ENCODE measurements around the gene COPS8.

Gene COPS8

DNA sequence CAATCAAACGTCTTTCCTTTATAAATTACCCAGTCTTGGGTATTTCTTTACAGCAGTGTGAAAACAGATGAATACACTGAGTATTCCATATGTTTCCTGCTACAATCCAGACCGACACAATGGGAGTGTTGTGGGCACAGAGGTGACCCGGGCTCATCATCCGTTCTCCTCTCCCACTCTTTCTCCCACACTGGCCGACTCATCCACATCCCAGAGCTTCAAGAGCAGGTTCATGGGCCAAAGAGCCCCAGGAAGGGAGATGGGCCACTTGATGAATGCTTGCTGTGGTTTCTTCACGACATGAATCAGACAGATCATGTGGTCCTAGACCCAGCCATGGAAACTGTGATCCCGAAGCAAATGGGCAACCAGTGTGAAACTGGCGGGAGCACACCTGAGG, 4.1 kb upstream of the COPS8 start:
- Histone ChIP-seq H3K9me2 (ENCODE audit: low read depth, low read length) (no peaks in the 10 kb centered on the region), H3K36me3 (ENCODE audit: insufficient read depth, low read length) (no peaks in the 10 kb centered on the region; the same call in 1 of the 2 replicates), H2AFZ (ENCODE audit: low read length) (no peak overlapping the region), H3K9me3 (ENCODE audit: low read length) (0 out of 2 replicates have a peak, but pooled peaks cover 6% of the 10 kb centered on the region), H3K27me3 (ENCODE audit: insufficient read depth, low read length) (no peaks in the 10 kb centered on the region), H3K79me2 (ENCODE audit: insufficient read depth, low read length) (peaks cover 7% of the 10 kb centered on the region), H3K9ac (ENCODE audit: low read length) (no peak overlapping the region), H3K4me3 (ENCODE audit: low read depth, low read length, poor library complexity, severe bottlenecking) (no peak overlapping the region), H4K20me1 (ENCODE audit: insufficient read depth, low read length) (no peaks in the 10 kb centered on the region), H3K27ac (ENCODE audit: low read depth, low read length, poor library complexity, severe bottlenecking) (no peak overlapping the region), H3K4me2 (ENCODE audit: low read length) (no peak overlapping the region), H3F3A (ENCODE audit: insufficient read depth, low read length) (no peaks in the 10 kb centered on the region), H3K4me1 (ENCODE audit: insufficient read depth, low read length, severe bottlenecking) (peaks cover 14% of the 10 kb centered on the region)
- TF ChIP-seq, protein P1, sequence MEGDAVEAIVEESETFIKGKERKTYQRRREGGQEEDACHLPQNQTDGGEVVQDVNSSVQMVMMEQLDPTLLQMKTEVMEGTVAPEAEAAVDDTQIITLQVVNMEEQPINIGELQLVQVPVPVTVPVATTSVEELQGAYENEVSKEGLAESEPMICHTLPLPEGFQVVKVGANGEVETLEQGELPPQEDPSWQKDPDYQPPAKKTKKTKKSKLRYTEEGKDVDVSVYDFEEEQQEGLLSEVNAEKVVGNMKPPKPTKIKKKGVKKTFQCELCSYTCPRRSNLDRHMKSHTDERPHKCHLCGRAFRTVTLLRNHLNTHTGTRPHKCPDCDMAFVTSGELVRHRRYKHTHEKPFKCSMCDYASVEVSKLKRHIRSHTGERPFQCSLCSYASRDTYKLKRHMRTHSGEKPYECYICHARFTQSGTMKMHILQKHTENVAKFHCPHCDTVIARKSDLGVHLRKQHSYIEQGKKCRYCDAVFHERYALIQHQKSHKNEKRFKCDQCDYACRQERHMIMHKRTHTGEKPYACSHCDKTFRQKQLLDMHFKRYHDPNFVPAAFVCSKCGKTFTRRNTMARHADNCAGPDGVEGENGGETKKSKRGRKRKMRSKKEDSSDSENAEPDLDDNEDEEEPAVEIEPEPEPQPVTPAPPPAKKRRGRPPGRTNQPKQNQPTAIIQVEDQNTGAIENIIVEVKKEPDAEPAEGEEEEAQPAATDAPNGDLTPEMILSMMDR (IDR thresholded peaks at IDR 0.05; ENCODE audit: low read length), result no peak
- TF ChIP-seq EZH2 (IDR thresholded peaks at IDR 0.05; ENCODE audit: borderline replicate concordance, low read length), result no peak

DNA sequence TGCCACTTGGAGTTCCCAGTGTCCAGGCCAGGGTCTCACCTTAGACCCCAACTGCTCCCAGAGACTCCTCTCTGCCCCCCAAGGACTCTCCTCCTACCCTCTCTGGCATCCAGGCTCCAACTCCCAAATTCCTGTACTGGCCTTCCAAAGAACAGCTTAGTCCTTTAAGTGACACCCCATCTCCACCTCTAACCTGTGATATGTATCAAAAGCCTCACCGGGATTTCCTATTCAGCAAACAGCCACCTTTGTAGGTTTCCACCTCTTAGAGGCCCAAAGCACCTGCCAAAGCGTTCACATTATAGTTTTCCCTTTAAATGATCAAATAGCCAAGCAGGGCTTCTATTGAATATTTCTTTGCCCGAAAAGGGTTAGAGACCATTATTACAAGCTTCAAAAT, 2.7 kb upstream of the COPS8 start:
- Histone ChIP-seq H3K9ac (ENCODE audit: low read length) (no peak overlapping the region), H3K4me2 (ENCODE audit: low read length) (no peak overlapping the region), H3K36me3 (ENCODE audit: insufficient read depth, low read length) (no peaks in the 10 kb centered on the region; the same call in 1 of the 2 replicates), H4K20me1 (ENCODE audit: insufficient read depth, low read length) (no peaks in the 10 kb centered on the region), H3K9me2 (ENCODE audit: low read depth, low read length) (no peaks in the 10 kb centered on the region), H3K27ac (ENCODE audit: low read depth, low read length, poor library complexity, severe bottlenecking) (no peak overlapping the region), H2AFZ (ENCODE audit: low read length) (no peak overlapping the region), H3K4me1 (ENCODE audit: insufficient read depth, low read length, severe bottlenecking) (peaks cover 23% of the 10 kb centered on the region), H3F3A (ENCODE audit: insufficient read depth, low read length) (no peaks in the 10 kb centered on the region), H3K27me3 (ENCODE audit: insufficient read depth, low read length) (no peaks in the 10 kb centered on the region), H3K4me3 (ENCODE audit: low read depth, low read length, poor library complexity, severe bottlenecking) (no peak overlapping the region), H3K9me3 (ENCODE audit: low read length) (0 out of 2 replicates have a peak, but pooled peaks cover 4% of the 10 kb centered on the region), H3K79me2 (ENCODE audit: insufficient read depth, low read length) (peaks cover 17% of the 10 kb centered on the region)
- no peak for TF ChIP-seq EZH2 (IDR thresholded peaks at IDR 0.05; ENCODE audit: borderline replicate concordance, low read length)
- TF ChIP-seq, protein P1 (IDR thresholded peaks at IDR 0.05; ENCODE audit: low read length), result no peak

DNA sequence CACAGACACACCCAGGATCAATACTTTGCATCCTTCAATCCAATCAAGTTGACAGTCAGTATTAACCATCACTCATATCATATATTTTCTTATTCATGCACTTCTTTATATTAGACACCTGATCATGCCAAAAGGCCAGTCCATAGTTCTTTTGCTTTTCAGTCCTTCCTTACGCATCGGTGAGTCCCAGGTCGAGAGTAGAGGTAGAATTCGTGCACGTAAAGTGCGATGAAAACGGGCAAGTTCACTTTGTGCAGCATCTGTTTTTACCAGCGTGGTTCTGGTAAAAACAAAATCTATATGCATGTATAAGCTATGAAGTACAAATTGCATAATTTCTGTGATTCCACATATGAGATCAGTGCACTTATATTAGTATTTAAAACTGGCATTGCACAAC, 1.2 kb upstream of the COPS8 start:
- peak overlapping the region; percentile 72 for H3K4me3 ChIP-seq (ENCODE audit: low read depth, low read length, poor library complexity, severe bottlenecking)

More for the DNA sequence above, 1.2 kb upstream of the COPS8 start:
- peaks cover 17% of the 10 kb centered on the region for H3K79me2 ChIP-seq (ENCODE audit: insufficient read depth, low read length)
- H3F3A ChIP-seq (ENCODE audit: insufficient read depth, low read length), result no peaks in the 10 kb centered on the region
- H3K36me3 ChIP-seq (ENCODE audit: insufficient read depth, low read length), result peaks cover 6% of the 10 kb centered on the region; the same call in 1 of the 2 replicates
- no peak overlapping the region for H2AFZ ChIP-seq (ENCODE audit: low read length)
- no peaks in the 10 kb centered on the region for H3K9me2 ChIP-seq (ENCODE audit: low read depth, low read length)
- H3K9ac ChIP-seq (ENCODE audit: low read length), result peak overlapping the region; percentile 85; the same call in 1 of the 2 replicates
- peak overlapping the region; percentile 85 for H3K4me2 ChIP-seq (ENCODE audit: low read length)
- no peak overlapping the region for H3K27ac ChIP-seq (ENCODE audit: low read depth, low read length, poor library complexity, severe bottlenecking)
- peaks cover 23% of the 10 kb centered on the region for H3K4me1 ChIP-seq (ENCODE audit: insufficient read depth, low read length, severe bottlenecking)
- TF ChIP-seq, protein P1 (IDR thresholded peaks at IDR 0.05; ENCODE audit: low read length), result no peak
- no peak for TF ChIP-seq EZH2 (IDR thresholded peaks at IDR 0.05; ENCODE audit: borderline replicate concordance, low read length)
- H3K9me3 ChIP-seq (ENCODE audit: low read length), result 0 out of 2 replicates have a peak, but pooled peaks cover 3% of the 10 kb centered on the region
- no peaks in the 10 kb centered on the region for H4K20me1 ChIP-seq (ENCODE audit: insufficient read depth, low read length)
- no peaks in the 10 kb centered on the region for H3K27me3 ChIP-seq (ENCODE audit: insufficient read depth, low read length)
